Adrenal gland (tissue), 5 donors: ENCODE results near the gene ATXN1.

Experiments
- CTCF ChIP-seq, 6 experiments: fragments of 450-650 bp in 4 of 6; fragments of 200-600 bp in 2 of 6; sonication (generic) in 1 of 6; IDR thresholded peaks; 1 replicate in 5 of 6; 2 replicates in 1 of 6; pipeline versions ENCODE4 v1.5.1 to v1.8.0; 2016 to 2021; ENCODE audit warnings: antibody characterized with exemption in 6 of 6, mild to moderate bottlenecking in 2 of 6, moderate library complexity in 1 of 6
- POLR2A ChIP-seq, 2 donors: fragments of 450-650 bp; IDR thresholded peaks; one replicate each; pipeline ENCODE4 v1.6.1; 2017; ENCODE audit warnings: antibody characterized with exemption in 2 of 2, mild to moderate bottlenecking in 2 of 2, moderate library complexity in 1 of 2
- donor health status: DM: no; HTN: no; CAD: no.

DNA sequence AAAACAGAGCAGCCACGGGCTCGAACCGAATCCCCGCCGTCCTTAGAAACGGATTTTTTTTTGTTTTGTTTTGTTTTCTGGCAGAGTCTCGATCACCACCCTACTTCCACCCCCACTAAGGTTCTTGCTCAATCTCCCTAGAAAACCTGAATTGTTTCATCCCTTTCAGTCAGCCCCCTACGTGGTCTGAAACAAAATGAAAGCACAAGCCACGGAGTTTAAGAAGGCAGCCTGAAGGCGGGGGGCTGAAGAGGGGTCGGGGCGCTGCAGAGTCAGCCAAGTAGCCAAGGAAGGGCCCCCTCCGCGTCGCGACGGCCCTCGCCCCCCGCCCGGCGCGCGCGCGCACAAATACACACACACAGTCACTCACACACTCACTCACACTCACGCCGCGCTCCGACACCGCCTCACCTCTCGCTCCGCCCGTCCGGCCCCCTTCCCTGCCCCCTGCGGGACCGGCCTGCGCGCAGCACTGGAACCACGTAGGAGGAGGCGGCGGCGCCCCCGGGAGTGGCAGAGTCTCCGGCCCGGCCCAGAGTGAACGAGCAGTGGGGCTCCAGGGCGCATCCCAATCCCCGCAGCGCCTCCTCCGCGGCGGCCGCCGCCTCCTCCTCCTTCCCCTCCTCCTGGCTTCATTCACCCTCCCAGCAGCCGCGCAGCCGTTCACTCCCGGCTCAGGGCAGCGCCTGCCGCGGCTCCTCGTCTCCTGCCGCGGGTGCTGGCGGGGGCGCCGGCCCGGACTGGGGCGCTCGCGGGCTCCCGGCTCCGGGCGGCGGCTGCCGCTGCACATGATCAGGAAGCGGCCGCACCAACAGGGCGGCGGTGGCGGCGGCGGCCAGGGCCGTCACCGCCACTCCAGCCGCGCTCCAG lies 1.4 kb downstream of the ATXN1 start:
- TF ChIP-seq CTCF (IDR thresholded peaks at IDR 0.05): peak in 2 of 6 experiments; percentile 24 to 25
- peak; percentile 92 to 99 for TF ChIP-seq POLR2A (IDR thresholded peaks at IDR 0.05)
